Kidney epithelial cell (primary cell): Measurements from ENCODE around the gene SLC35E4. TPM values are rescaled to one million over a fixed set of nuclear protein-coding genes. Genes with fewer than 3 reads are reported as not detected.
"Not testable (repeated sequence)": the region's sequence is repeated elsewhere in the genome, so short reads cannot be mapped to it uniquely, and the experiment has no call there.

Experiments used
- DNase-seq: peaks from one replicate; pipeline ENCODE4 v3.0.0-alpha.2; 2010; ENCODE audit warnings: low read depth
- H3K27me3 ChIP-seq: 2 replicates; pipeline ENCODE4 v1.6.0; 2011; ENCODE audit warnings: low read length; ENCODE audit not compliant: control insufficient read depth, insufficient read depth
- H3K36me3 ChIP-seq: 2 replicates; pipeline ENCODE4 v1.5.1; 2011; ENCODE audit warnings: low read length; ENCODE audit not compliant: control insufficient read depth, insufficient read depth
- H3K4me3 ChIP-seq: 2 replicates; pipeline ENCODE4 v1.5.1; 2011; ENCODE audit warnings: low read depth, mild to moderate bottlenecking, control low read depth, low read length
- total RNA-seq: library from RNA; depleted of rRNA; stranded (reverse); fragments of >200 nt; gene quantifications from 2 replicates; pipeline ENCODE4 v1.2.3, GENCODE V29; 2015
- TF ChIP-seq, protein P1 (sequence below): IDR thresholded peaks from 2 replicates; pipeline ENCODE4 v1.5.1; 2011; ENCODE audit warnings: mild to moderate bottlenecking, moderate library complexity, low read length, control low read depth, inconsistent platforms; ENCODE audit not compliant: insufficient read depth, poor library complexity, severe bottlenecking

Gene SLC35E4
- total RNA-seq, 1 donor from 2014 or later = 8.3 TPM

DNA sequence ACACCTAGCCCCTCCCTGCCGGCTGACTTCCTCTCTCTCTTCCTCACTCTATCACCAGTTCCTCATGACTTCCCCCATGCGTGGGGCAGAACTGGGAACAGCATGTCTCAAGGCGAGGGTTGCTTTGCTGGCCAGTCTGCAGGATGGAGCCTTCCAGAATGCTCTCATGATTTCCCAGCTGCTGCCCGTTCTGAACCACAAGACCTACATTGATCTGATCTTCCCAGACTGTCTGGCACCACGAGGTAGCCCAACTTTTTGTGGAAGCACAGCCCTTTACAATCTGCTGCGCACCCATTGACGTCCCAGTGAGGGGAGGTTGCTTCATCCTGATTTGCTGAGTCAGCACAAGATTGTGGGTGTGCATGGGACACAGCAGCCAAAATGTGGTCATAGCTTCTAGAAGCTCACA, 20.0 kb upstream of the SLC35E4 start:
- TF ChIP-seq, protein P1, sequence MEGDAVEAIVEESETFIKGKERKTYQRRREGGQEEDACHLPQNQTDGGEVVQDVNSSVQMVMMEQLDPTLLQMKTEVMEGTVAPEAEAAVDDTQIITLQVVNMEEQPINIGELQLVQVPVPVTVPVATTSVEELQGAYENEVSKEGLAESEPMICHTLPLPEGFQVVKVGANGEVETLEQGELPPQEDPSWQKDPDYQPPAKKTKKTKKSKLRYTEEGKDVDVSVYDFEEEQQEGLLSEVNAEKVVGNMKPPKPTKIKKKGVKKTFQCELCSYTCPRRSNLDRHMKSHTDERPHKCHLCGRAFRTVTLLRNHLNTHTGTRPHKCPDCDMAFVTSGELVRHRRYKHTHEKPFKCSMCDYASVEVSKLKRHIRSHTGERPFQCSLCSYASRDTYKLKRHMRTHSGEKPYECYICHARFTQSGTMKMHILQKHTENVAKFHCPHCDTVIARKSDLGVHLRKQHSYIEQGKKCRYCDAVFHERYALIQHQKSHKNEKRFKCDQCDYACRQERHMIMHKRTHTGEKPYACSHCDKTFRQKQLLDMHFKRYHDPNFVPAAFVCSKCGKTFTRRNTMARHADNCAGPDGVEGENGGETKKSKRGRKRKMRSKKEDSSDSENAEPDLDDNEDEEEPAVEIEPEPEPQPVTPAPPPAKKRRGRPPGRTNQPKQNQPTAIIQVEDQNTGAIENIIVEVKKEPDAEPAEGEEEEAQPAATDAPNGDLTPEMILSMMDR = no peak
- no peaks in the 10 kb centered on the region for H3K27me3 ChIP-seq
- H3K36me3 ChIP-seq = no peaks in the 10 kb centered on the region
- no peak overlapping the region for H3K4me3 ChIP-seq
- DNase-seq = no peak

DNA sequence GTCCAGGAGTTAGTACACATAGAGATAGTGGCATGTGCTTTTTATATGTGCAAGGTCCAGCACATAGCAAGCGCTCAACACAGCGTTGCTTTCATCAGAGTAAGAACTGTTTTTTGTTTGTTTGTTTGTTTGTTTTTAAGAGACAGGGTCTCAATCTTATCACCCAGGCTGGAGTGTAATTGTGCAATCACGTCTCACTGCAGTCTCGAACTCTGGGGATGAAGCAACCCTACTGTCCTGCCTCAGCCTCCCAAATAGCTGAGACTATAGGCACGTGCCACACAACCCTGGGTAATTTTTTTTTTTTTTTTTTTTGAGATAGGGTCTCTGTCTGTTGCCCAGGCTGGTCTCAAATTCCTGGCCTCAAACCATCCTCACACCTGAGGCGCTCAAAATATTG, 17.8 kb upstream of the SLC35E4 start:
- H3K36me3 ChIP-seq = no peaks in the 10 kb centered on the region
- TF ChIP-seq, protein P1 = no peak
- no peak overlapping the region for H3K4me3 ChIP-seq
- H3K27me3 ChIP-seq = no peaks in the 10 kb centered on the region
- DNase-seq = no peak

DNA sequence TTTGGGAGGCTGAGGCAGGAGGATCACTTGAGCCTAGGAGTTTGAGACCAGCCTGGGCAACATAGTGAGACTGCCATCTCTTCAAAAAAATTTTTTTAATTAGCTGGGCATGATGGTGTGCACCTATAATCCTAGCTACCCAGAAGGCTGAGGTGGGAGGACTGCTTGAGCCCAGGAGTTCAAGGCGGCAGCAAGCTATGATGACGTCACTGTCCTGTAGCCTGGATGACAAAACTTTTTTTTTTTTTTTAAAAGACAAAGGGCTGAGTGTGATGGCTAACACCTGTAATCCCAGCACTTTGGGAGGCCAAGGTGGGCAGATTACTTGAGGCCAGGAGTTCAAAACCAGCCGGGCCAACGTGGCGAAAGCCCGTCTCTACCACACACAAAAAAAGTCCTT, 15.7 kb upstream of the SLC35E4 start:
- H3K36me3 ChIP-seq, H3K27me3 ChIP-seq, DNase-seq, H3K4me3 ChIP-seq: not testable (repeated sequence)

DNA sequence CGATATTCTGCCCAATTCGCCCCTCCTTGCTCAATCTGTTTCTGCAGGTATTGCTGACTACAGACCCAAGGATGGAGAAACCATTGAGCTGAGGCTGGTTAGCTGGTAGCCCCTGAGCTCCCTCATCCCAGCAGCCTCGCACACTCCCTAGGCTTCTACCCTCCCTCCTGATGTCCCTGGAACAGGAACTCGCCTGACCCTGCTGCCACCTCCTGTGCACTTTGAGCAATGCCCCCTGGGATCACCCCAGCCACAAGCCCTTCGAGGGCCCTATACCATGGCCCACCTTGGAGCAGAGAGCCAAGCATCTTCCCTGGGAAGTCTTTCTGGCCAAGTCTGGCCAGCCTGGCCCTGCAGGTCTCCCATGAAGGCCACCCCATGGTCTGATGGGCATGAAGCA, 9.2 kb upstream of the SLC35E4 start:
- Histone ChIP-seq H3K27me3 (no peaks in the 10 kb centered on the region), H3K4me3 (no peak overlapping the region), H3K36me3 (no peaks in the 10 kb centered on the region)
- DNase-seq = no peak
- TF ChIP-seq, protein P1 = no peak

DNA sequence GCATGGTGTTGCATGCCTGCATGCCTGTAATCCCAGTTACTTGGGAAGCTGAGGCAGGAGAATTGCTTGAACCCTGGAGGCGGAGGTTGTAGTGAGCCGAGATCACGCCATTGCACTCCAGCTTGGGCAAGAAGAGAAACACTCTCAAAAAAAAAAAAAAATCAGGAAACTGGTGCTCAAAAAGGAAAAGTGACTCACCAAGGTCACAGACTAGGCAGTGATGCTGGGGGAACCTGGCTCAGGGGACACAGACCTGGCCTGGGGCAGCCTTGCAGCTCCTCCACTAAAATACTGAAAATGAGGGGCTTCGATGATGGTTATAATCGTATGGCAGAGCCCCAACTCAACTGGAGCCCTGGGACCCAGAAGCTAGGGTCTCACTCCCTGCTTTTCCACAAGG, 8.1 kb upstream of the SLC35E4 start:
- Histone ChIP-seq H3K36me3 (no peaks in the 10 kb centered on the region), H3K27me3 (no peaks in the 10 kb centered on the region), H3K4me3 (no peak overlapping the region)
- TF ChIP-seq, protein P1 = no peak
- no peak for DNase-seq

DNA sequence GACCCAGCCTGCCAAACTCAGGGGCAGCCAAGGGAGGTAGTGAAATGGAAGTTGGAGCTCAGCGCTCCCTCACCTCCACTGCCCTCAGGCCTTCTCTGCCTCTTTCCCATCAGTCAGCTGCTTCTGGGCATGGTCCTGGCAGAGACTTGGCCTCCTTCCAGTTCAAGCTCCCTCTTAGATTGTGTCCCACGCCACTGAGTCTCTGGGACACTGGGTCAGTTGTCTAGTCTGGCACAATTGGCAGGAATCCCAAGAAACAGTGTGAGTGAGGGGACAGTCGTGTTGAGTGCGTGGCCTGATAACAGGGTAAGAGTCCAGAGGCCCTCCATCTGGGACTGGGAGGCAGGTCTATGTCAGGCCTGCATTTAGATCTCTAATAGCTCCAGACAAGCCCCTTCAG, 7.1 kb upstream of the SLC35E4 start:
- Histone ChIP-seq H3K4me3 (no peak overlapping the region), H3K36me3 (no peaks in the 10 kb centered on the region), H3K27me3 (no peaks in the 10 kb centered on the region)
- no peak for DNase-seq
- TF ChIP-seq, protein P1 = no peak

DNA sequence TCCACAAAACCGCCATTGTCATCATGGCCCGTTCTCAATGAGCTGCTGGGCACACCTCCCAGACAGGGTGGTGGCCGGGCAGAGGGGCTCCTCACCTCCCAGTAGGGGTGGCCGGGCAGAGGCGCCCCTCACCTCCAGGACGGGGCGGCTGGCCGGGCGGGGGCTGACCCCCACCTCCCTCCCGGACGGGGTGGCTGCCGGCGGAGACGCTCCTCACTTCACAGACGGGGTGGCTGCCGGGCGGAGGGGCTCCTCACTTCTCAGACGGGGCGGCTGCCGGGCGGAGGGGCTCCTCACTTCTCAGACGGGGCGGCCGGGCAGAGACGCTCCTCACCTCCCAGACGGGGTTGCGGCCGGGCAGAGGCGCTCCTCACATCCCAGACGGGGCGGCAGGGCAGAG, 4.1 kb upstream of the SLC35E4 start:
- not testable (repeated sequence) for DNase-seq, H3K36me3 ChIP-seq, H3K4me3 ChIP-seq, H3K27me3 ChIP-seq
